Activated CD4-positive, alpha-beta T cell treated with anti-CD3 and anti-CD28 coated beads, Interleukin-2, amount 10 ng/mL, durations not matched to agents 7 days and 5 days (primary cell): ENCODE measurements around the gene PLA2G12B. TPM values are rescaled to one million over a fixed set of nuclear protein-coding genes. Genes with fewer than 3 reads are reported as not detected.
"Not testable (repeated sequence)": the region's sequence is repeated elsewhere in the genome, so short reads cannot be mapped to it uniquely, and the experiment has no call there.

Experiments
- CTCF ChIA-PET: fragments of 350-600 bp; sonication (Branson Sonifier 250); formaldehyde crosslinking; loops from one replicate; lab custom pipeline; 2021; ENCODE audit warnings: antibody characterized with exemption; lab: Charles Lee
- POLR2A ChIA-PET: fragments of 350-600 bp; sonication (Branson Sonifier 250); formaldehyde crosslinking; loops from one replicate; lab custom pipeline; 2021; ENCODE audit warnings: antibody characterized with exemption; lab: Charles Lee
- DNase-seq: peaks from one replicate; pipeline ENCODE4 v3.0.0-alpha.2; 2020
- H3K27ac Mint-ChIP-seq: one replicate; pipeline ENCODE4 v1.8.0; 2021; ENCODE audit warnings: mild to moderate bottlenecking, moderate library complexity, mixed read lengths
- H3K27me3 Mint-ChIP-seq: one replicate; pipeline ENCODE4 v1.8.0; 2021; ENCODE audit warnings: mixed read lengths
- H3K36me3 Mint-ChIP-seq: one replicate; pipeline ENCODE4 v1.8.0; 2021; ENCODE audit warnings: low read depth, mixed read lengths
- H3K4me1 Mint-ChIP-seq: one replicate; pipeline ENCODE4 v1.8.0; 2021; ENCODE audit warnings: mixed read lengths
- H3K4me3 Mint-ChIP-seq: one replicate; pipeline ENCODE4 v1.8.0; 2021; ENCODE audit warnings: mild to moderate bottlenecking, moderate library complexity, mixed read lengths
- H3K9me3 Mint-ChIP-seq: one replicate; pipeline ENCODE4 v1.8.0; 2021; ENCODE audit warnings: mixed read lengths
- total RNA-seq, 2 experiments: library from RNA; stranded (reverse); gene quantifications; one replicate each; pipeline ENCODE4 v1.2.3, GENCODE V29; 2021

PLA2G12B gene, protein sequence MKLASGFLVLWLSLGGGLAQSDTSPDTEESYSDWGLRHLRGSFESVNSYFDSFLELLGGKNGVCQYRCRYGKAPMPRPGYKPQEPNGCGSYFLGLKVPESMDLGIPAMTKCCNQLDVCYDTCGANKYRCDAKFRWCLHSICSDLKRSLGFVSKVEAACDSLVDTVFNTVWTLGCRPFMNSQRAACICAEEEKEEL
- total RNA-seq = not detected

DNA sequence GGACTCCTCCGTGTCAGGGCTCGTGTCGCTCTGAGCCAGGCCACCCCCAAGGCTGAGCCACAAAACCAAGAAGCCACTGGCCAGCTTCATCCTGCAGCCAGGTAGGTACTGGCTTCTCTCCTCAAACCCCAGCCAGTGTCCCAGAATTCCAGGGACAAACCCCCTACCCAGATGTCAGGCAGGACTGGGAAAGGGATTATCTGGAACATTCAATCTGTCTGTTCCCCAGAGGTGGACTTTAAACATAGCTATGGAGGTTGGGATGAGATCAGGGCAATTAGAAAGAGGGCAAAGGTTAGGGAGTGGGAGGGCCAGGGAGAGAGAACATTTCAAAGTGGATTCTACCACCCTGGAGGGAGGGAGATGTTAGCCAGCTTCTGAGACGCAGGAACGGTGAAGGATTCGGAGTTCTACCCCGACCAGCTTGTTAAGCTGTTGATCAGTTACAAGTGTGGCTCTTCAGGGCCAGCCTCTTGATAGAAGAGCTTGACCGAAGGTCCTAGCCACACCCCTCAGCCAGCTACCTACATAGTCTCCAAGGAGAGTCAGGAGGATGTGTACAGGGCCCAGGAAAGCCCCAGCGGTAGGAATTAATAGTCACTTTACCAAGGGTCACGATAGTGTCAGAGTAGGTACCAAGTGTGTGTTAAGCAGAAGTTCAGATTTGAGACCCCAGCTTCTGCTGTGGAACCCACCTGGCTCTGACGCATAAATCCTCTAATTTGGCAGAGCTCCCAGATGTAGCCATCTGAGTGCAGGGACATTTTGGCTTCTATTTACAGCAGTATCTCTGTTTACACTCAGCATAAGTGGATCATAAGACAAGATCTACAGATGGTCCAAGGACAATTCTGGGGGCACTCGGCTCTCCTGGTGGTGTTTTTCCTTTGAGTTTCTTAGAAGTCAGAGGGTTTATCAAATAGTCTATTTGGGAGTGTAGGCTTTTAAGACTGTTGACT, at the start of gene PLA2G12B:
Gene PLA2G12B (minus strand): TSS at position 211 of the 959 bp plus-strand sequence. CDS start 121 bp downstream, at position 90.
- no peak for DNase-seq
- POLR2A ChIA-PET = no interaction called here
- CTCF ChIA-PET = interaction anchor here (0.9 to 1.2 kb wide), 2 partner anchors 43 to 157 kb away, joined by 3 read pairs; no protein-coding TSS in a partner anchor
- Mint-ChIP-seq H3K9me3 (no peaks in the 10 kb centered on the region), H3K27me3 (peaks cover 23% of the 10 kb centered on the region), H3K36me3 (no peaks in the 10 kb centered on the region), H3K27ac (no peak within 1 kb of the TSS), H3K4me1 (no peaks in the 10 kb centered on the region), H3K4me3 (no peak within 1 kb of the TSS)

DNA sequence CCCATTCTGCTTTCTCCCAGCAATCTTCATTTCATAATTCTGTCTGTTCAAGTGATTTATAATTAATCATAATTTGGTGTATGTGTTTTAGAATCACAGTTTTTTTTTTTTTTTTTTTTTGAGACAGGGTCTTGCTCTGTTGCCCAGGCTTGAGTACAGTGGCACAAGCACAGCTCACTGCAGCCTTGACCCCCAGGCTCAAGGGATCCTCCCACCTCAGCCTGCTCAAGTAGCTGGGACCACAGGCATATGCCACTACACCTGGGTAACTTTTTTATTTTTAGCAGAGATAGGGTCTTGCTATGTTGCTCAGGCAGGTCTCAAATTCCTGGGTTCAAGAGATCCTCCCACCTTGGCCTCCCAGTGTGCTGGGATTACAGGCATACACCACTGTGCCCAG, 49.2 kb upstream of the PLA2G12B start:
- Mint-ChIP-seq H3K4me3 (no peak overlapping the region), H3K27me3 (no peaks in the 10 kb centered on the region), H3K9me3 (peaks cover 2% of the 10 kb centered on the region), H3K4me1 (no peaks in the 10 kb centered on the region), H3K27ac (no peak overlapping the region), H3K36me3 (peaks cover 39% of the 10 kb centered on the region)
- ChIA-PET CTCF (no interaction called here), POLR2A (no interaction called here)
- no peak for DNase-seq

DNA sequence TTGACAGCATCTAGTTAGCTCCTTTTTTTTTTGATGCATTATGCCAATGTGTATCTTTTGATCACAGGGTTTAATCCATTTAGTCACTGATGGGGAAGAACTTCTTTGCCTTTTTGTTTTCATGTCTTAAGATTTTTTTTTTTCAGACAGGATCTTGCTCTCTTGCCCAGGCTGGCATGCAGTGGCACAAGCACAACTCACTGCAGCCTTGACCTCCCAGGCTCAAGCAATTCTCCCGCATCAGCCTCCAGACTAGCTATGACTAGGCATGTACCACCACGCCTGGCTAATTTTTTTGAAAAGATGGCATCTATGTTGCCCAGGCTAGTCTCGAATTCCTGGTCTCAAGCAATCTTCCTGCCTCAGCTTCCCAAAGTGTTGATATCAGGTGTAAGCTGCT, 46.4 kb upstream of the PLA2G12B start:
- Mint-ChIP-seq H3K27ac (no peak overlapping the region), H3K36me3 (peaks cover 30% of the 10 kb centered on the region), H3K27me3 (no peaks in the 10 kb centered on the region), H3K4me3 (no peak overlapping the region), H3K4me1 (no peaks in the 10 kb centered on the region), H3K9me3 (peaks cover 7% of the 10 kb centered on the region)
- no peak for DNase-seq
- ChIA-PET POLR2A (no interaction called here), CTCF (interaction anchor here (0.7 kb wide), 1 partner anchor 20 kb away, joined by 3 read pairs; no protein-coding TSS in a partner anchor)

DNA sequence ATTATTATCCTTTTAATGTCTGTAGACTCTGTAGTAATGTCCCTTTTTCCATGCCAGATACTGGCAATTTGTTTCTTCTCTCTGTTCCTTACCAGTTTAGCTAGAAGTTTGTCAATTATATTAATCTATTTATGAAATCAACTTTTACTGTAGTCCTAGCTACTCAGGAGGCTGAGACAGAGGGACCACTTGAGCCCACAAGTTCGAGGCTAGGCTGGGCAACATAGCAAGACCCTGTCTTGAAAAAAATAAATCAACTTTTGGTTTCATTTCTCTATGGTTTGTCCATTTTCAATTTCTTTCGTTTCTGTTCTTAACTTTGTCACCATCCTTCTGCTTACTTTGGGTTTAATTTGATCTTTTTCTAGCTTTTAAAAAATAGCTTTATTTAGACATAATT, 42.5 kb upstream of the PLA2G12B start:
- Mint-ChIP-seq H3K4me3 (no peak overlapping the region), H3K27me3 (no peaks in the 10 kb centered on the region), H3K9me3 (peaks cover 15% of the 10 kb centered on the region), H3K36me3 (peaks cover 39% of the 10 kb centered on the region), H3K27ac (no peak overlapping the region), H3K4me1 (no peaks in the 10 kb centered on the region)
- no peak for DNase-seq
- CTCF ChIA-PET = interaction anchor here (0.9 to 1.6 kb wide), 3 partner anchors 24 to 43 kb away, joined by 3 read pairs; partner anchors contain the start of gene PLA2G12B
- POLR2A ChIA-PET = no interaction called here

DNA sequence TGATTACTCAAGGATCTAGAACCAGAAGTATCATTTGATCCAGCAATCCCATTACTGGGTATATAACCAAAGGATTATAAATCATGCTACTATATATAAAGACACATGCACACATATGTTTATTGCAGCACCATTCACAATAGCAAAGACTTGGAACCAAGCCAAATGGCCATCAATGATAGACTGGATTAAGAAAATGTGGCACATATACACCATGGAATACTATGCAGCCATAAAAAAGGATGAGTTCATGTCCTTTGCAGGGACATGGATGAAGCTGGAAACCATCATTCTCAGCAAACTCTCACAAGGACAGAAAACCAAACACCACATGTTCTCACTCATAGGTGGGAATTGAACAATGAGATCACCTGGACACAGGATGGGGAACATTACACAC, 40.9 kb upstream of the PLA2G12B start:
- H3K27me3 Mint-ChIP-seq, H3K27ac Mint-ChIP-seq, DNase-seq, H3K4me3 Mint-ChIP-seq, CTCF ChIA-PET, H3K4me1 Mint-ChIP-seq, POLR2A ChIA-PET: not testable (repeated sequence)
- peaks cover 39% of the 10 kb centered on the region for H3K36me3 Mint-ChIP-seq
- H3K9me3 Mint-ChIP-seq = peaks cover 20% of the 10 kb centered on the region

DNA sequence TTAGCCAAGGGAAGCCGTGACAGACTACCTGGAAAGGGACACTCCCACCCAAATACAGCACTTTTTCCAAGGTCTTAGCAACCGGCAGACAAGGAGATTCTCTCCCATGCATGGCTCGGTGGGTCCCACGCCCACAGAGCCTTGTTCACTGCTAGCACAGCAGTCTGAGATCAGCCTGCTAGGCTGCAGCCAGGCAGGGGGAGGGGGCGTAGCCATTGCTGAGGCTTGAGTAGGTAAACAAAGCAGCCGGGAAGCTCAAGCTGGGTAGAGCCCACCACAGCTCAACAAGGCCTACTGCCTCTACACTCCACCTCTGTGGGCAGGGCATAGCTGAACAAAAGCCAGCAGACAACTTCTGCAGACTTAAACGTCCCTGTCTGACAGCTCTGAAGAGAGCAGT, 35.2 kb upstream of the PLA2G12B start:
- CTCF ChIA-PET = not testable (repeated sequence)

DNA sequence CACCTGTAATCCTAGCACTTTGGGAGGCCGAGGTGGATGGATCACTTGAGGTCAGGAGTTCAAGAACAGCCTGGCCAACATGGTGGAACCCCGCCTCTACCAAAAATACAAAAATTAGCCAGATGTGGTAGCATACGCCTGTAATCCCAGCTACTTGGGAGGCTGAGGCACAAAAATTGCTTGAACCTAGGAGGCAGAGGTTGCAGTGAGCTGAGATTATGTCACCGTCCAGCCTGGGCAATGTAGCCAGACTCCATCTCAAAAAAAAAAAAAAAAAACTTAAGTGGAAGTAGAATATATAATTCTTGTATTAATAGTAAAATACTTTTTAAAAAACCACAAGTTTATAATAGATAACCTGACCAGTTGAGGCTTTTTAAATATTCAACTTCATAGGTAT, 30.0 kb upstream of the PLA2G12B start:
- POLR2A ChIA-PET = interaction anchor here (0.6 kb wide), 1 partner anchor 469 kb away, joined by 8 read pairs; no protein-coding TSS in a partner anchor
- CTCF ChIA-PET, H3K4me1 Mint-ChIP-seq, H3K27me3 Mint-ChIP-seq, H3K27ac Mint-ChIP-seq, DNase-seq, H3K4me3 Mint-ChIP-seq: not testable (repeated sequence)
- Mint-ChIP-seq H3K36me3 (peaks cover 12% of the 10 kb centered on the region), H3K9me3 (peaks cover 17% of the 10 kb centered on the region)

More for the DNA sequence above, 35.2 kb upstream of the PLA2G12B start:
- H3K27ac Mint-ChIP-seq, H3K4me1 Mint-ChIP-seq, DNase-seq, H3K27me3 Mint-ChIP-seq, POLR2A ChIA-PET, H3K4me3 Mint-ChIP-seq, H3K9me3 Mint-ChIP-seq: not testable (repeated sequence)
- peaks cover 34% of the 10 kb centered on the region for H3K36me3 Mint-ChIP-seq

DNA sequence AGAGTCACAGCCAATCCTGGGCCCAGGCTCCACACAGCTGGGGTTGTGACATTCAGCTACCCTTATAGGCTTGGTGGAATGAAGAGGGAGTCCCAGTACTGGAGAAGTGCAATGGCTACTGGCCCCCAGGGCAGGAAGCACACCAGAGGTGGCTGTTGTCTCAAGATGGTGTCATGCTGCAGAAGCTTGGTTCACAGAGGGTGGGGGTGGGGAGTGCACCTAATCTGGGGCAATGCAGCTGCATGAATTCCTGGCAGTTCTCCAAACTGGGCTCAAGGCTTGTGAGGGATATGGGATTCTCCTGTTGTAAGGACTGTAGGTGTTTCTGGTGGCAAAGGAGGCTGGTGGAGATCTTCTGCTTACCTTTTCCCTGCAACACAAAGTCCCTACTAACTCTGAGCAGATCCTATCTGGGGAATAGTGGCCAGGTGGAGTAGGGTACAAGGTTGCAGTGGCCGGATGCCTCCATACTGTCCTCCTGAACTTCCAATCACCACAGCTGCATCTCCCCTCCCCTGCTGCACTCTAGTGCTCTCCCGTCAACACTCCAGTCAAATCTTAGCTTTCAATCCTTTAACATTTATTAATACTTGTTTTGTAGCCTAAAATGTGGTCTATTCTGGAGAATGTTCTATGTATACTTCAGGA, 27.4 kb upstream of the PLA2G12B start:
- DNase-seq = no peak
- no peak overlapping the region for H3K27ac Mint-ChIP-seq
- H3K4me3 Mint-ChIP-seq = no peak overlapping the region
- no peaks in the 10 kb centered on the region for H3K4me1 Mint-ChIP-seq
- H3K9me3 Mint-ChIP-seq = peaks cover 38% of the 10 kb centered on the region
- ChIA-PET CTCF (interaction anchor here (1.0 kb wide), 1 partner anchor 19 kb away, joined by 3 read pairs; no protein-coding TSS in a partner anchor), POLR2A (no interaction called here)
- peaks cover 13% of the 10 kb centered on the region for H3K27me3 Mint-ChIP-seq
- H3K36me3 Mint-ChIP-seq = peaks cover 10% of the 10 kb centered on the region

DNA sequence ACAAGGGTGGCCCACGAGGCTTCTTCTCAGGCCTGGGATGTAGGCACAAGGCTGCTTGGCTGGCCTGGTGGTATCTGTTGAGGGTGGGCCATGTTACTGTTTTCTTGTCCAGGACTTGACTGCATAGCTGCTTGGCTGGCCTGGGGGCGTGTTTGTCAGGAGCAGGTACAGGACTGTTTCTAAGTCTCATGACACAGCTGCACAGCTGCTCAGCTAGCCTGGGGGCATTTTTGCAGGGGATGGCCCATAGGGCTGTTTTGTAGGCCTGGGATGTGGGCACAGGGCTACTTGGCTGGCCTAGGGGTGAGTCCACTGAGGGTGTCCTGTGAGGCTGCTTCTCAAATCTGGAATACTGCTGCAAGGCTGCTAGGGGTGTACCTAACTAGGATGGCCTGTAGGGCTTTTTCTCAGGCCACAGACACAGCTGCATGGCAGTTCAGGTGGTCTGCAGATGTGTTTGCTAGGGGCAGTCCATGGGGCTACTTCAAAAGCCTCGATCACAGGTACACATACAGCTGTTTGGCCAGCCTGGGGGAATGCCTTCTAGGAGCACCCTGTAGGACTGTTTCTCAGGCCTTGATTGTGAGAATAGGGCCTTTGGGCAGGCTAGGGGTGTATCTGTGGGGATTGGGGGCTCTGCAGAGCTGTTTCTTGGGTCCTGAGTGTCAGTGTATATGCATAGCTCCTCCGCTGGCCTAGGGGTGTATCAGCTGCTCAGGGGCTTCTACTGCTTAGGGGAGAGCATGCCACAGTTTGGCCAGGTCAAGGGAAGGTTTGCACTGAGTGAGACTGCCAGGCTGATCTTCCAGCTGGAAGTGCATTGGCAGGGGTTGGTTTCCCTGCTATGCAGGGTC, 26.6 kb upstream of the PLA2G12B start:
- DNase-seq = no peak
- Mint-ChIP-seq H3K27me3 (peaks cover 15% of the 10 kb centered on the region), H3K27ac (no peak overlapping the region), H3K4me1 (no peaks in the 10 kb centered on the region), H3K36me3 (peaks cover 10% of the 10 kb centered on the region), H3K9me3 (peaks cover 40% of the 10 kb centered on the region), H3K4me3 (no peak overlapping the region)
- CTCF ChIA-PET = interaction anchor here (0.5 to 1.0 kb wide), 2 partner anchors 20 to 854 kb away, joined by 3 read pairs; no protein-coding TSS in a partner anchor
- POLR2A ChIA-PET = no interaction called here

DNA sequence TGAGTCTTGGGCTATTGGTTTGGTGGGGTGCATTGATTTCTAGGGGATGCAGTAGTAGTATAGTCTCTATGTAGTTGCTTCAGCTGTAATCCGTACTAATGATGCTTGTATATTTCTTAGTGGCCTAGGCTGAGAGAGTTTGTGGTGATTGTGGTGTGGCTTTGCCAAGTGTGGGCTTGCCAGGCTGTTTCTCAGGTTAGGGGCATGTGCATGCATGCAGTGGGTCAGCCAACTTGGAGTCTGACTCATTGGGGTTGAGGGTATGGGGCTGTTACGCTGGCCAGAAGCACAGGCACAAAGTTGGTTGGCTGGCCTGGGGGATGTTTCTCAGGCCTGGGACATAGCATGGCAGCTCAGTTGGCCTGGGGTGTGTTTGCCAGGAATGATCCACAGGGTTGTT, 25.7 kb upstream of the PLA2G12B start:
- Mint-ChIP-seq H3K36me3 (peaks cover 10% of the 10 kb centered on the region), H3K4me3 (no peak overlapping the region), H3K9me3 (peaks cover 43% of the 10 kb centered on the region), H3K27ac (no peak overlapping the region), H3K27me3 (peaks cover 20% of the 10 kb centered on the region), H3K4me1 (no peaks in the 10 kb centered on the region)
- ChIA-PET POLR2A (no interaction called here), CTCF (no interaction called here)
- no peak for DNase-seq

DNA sequence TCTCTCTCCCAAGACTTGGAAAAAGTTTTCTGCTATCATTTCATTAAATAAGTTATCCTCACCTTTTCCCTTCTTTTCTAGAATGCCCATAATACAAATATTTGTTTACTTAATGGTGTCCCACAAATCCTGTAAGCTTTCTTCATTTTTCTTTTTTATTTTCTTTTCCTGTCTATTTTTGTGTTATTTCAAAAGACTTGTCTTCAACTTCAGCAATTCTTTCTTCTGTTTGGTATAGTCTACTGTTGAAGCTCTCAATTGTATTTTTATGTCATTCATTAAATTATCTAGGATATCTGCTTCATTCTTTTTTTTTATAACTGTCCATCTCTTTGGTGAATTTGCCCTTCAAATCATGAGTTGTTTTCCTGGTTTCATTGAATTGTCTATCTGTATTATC, 25.1 kb upstream of the PLA2G12B start:
- ChIA-PET POLR2A (no interaction called here), CTCF (no interaction called here)
- no peaks in the 10 kb centered on the region for H3K4me1 Mint-ChIP-seq

DNA sequence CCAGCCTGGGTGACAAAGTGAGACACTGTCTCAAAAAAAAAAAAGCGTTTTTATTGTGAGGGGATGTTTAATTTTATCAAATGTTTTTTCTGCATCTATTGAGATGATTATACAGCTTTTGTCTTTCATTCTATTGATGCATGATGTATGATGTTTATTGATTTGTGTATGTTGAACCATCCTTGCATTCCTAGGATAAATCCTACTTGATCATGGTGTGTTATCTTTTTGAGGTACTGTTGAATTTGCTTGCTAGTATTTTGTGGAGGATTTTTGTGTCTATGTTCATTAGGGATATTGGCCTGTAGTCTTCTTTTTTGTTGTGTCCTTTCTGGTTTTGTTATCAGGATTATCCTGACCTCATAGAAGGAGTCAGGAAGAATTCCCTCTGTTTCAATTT, 22.3 kb upstream of the PLA2G12B start:
- ChIA-PET CTCF (no interaction called here), POLR2A (no interaction called here)
- no peaks in the 10 kb centered on the region for H3K4me1 Mint-ChIP-seq
- peaks cover 10% of the 10 kb centered on the region for H3K36me3 Mint-ChIP-seq
- no peak for DNase-seq
- no peak overlapping the region for H3K27ac Mint-ChIP-seq
- peaks cover 36% of the 10 kb centered on the region for H3K9me3 Mint-ChIP-seq
- peaks cover 31% of the 10 kb centered on the region for H3K27me3 Mint-ChIP-seq
- H3K4me3 Mint-ChIP-seq = no peak overlapping the region

More for the DNA sequence above, 25.1 kb upstream of the PLA2G12B start:
- H3K9me3 Mint-ChIP-seq = peaks cover 45% of the 10 kb centered on the region
- H3K4me3 Mint-ChIP-seq = no peak overlapping the region
- no peak for DNase-seq
- no peak overlapping the region for H3K27ac Mint-ChIP-seq
- peaks cover 23% of the 10 kb centered on the region for H3K27me3 Mint-ChIP-seq
- peaks cover 10% of the 10 kb centered on the region for H3K36me3 Mint-ChIP-seq
